B cell (primary cell): ENCODE data around the gene GSTP1. TPM values are rescaled to one million over a fixed set of nuclear protein-coding genes. Genes with fewer than 3 reads are reported as not detected.
A peak's percentile ranks its signal among the peaks of the same experiment; 100 is the strongest.
"Not testable (repeated sequence)": the region's sequence is repeated elsewhere in the genome, so short reads cannot be mapped to it uniquely, and the experiment has no call there.

Source experiments
- ATAC-seq: fragments of 200-7000 bp; cut with Tn5 transposase; one replicate; pipeline ENCODE4 v1.10.0; 2021; ENCODE audit warnings: low read depth, mild to moderate bottlenecking, moderate number of reproducible peaks, moderate library complexity
- CTCF ChIA-PET: fragments of 350-600 bp; sonication (Branson Sonifier 250); formaldehyde crosslinking; loops from one replicate; lab custom pipeline; 2021; ENCODE audit warnings: antibody characterized with exemption, inconsistent platforms; lab: Charles Lee
- POLR2A ChIA-PET: fragments of 350-600 bp; sonication (Branson Sonifier 250); formaldehyde crosslinking; loops from one replicate; lab custom pipeline; 2021; ENCODE audit warnings: antibody characterized with exemption; lab: Charles Lee
- DNase-seq: peaks from one replicate; pipeline ENCODE4 v3.0.0; 2013
- H2AFZ ChIP-seq: 2 replicates; pipeline ENCODE4 v1.6.1; 2012; ENCODE audit warnings: mild to moderate bottlenecking, low read depth, low read length; ENCODE audit not compliant: insufficient read depth, poor library complexity, severe bottlenecking
- H3K27ac ChIP-seq, 2 donors: 1 replicate in 1 of 2; 2 replicates in 1 of 2; pipeline ENCODE4 v1.5.1; 2012 to 2013; ENCODE audit warnings: low read length in 2 of 2, mild to moderate bottlenecking in 2 of 2, moderate library complexity in 1 of 2
- H3K27me3 ChIP-seq, 4 experiments: fragments of 200-600 bp in 1 of 4; sonication (generic) in 1 of 4; replicated peaks in 1 of 4; 1 replicate in 2 of 4; 2 replicates in 2 of 4; pipeline versions ENCODE4 v1.6.1 to v1.7.0; 2013 to 2016; ENCODE audit warnings: low read length in 3 of 4, mild to moderate bottlenecking in 2 of 4, mixed read lengths in 1 of 4, moderate library complexity in 1 of 4; ENCODE audit not compliant: insufficient read depth in 4 of 4, control insufficient read depth in 3 of 4; ENCODE audit errors: control extremely low read depth in 1 of 4
- H3K36me3 ChIP-seq, 2 experiments: replicated peaks in 1 of 2; 1 replicate in 1 of 2; 2 replicates in 1 of 2; pipeline versions ENCODE4 v1.6.1 to v1.7.1; 2013; ENCODE audit warnings: low read length in 1 of 2; ENCODE audit not compliant: insufficient read depth in 2 of 2, control insufficient read depth in 1 of 2; ENCODE audit errors: control extremely low read depth in 1 of 2, extremely low read depth in 1 of 2
- H3K4me1 ChIP-seq, 2 donors: fragments of 200-600 bp in 1 of 2; sonication (generic) in 1 of 2; 1 replicate in 1 of 2; 2 replicates in 1 of 2; pipeline versions ENCODE4 v1.5.1 to v1.6.1; 2013 to 2017; ENCODE audit warnings: low read length in 2 of 2; ENCODE audit not compliant: control insufficient read depth in 2 of 2, insufficient read depth in 2 of 2
- H3K4me2 ChIP-seq: replicated peaks from 2 replicates; pipeline ENCODE3; 2012; ENCODE audit warnings: mild to moderate bottlenecking, low read depth, low read length; ENCODE audit not compliant: poor library complexity, severe bottlenecking
- H3K4me3 ChIP-seq, 5 experiments: fragments of 200-600 bp in 1 of 5; sonication (generic) in 1 of 5; 1 replicate in 3 of 5; 2 replicates in 2 of 5; pipeline versions ENCODE4 v1.5.1 to v1.7.0; 2011 to 2016; ENCODE audit warnings: low read length in 4 of 5, mild to moderate bottlenecking in 4 of 5, low read depth in 2 of 5, control low read depth in 1 of 5, moderate library complexity in 1 of 5; ENCODE audit not compliant: insufficient read depth in 1 of 5; ENCODE audit errors: control extremely low read depth in 1 of 5, extremely low read depth in 1 of 5
- H3K79me2 ChIP-seq: fragments of 200-600 bp; sonication (generic); one replicate; pipeline ENCODE4 v1.6.0; 2016; ENCODE audit warnings: low read length; ENCODE audit not compliant: control insufficient read depth, insufficient read depth
- H3K9ac ChIP-seq: fragments of 200-600 bp; sonication (generic); 2 replicates; pipeline ENCODE4 v1.6.1; 2017; ENCODE audit warnings: mild to moderate bottlenecking, low read length, moderate library complexity
- H3K9me3 ChIP-seq, 3 donors: one replicate each; pipeline versions ENCODE4 v1.6.1 to v1.7.1; 2013; ENCODE audit warnings: low read length in 2 of 3; ENCODE audit not compliant: control insufficient read depth in 2 of 3, insufficient read depth in 1 of 3; ENCODE audit errors: control extremely low read depth in 1 of 3
- H4K20me1 ChIP-seq: 2 replicates; pipeline ENCODE4 v1.6.0; 2012; ENCODE audit warnings: mild to moderate bottlenecking, low read length; ENCODE audit not compliant: insufficient read depth, control insufficient read depth, poor library complexity, severe bottlenecking
- H3K27ac Mint-ChIP-seq: one replicate; pipeline ENCODE4 v1.8.0; 2021; ENCODE audit warnings: mixed read lengths
- H3K27me3 Mint-ChIP-seq: one replicate; pipeline ENCODE4 v1.8.0; 2021; ENCODE audit warnings: mixed read lengths
- H3K4me1 Mint-ChIP-seq: one replicate; pipeline ENCODE4 v1.8.0; 2021; ENCODE audit warnings: mixed read lengths
- H3K4me3 Mint-ChIP-seq: one replicate; pipeline ENCODE4 v1.8.0; 2021; ENCODE audit warnings: mixed read lengths
- H3K9me3 Mint-ChIP-seq: one replicate; pipeline ENCODE4 v1.8.0; 2022; ENCODE audit warnings: mixed read lengths; ENCODE audit not compliant: insufficient read depth
- CTCF ChIP-seq: fragments of 200-600 bp; IDR thresholded peaks from one replicate; pipeline ENCODE4 v1.8.0; 2022; ENCODE audit warnings: antibody characterized with exemption, mild to moderate bottlenecking
- EZH2 ChIP-seq: IDR thresholded peaks from 2 replicates; pipeline ENCODE4 v1.6.1; 2012; ENCODE audit warnings: borderline replicate concordance, low read depth, mild to moderate bottlenecking, moderate library complexity, low read length; ENCODE audit not compliant: insufficient read depth, poor library complexity, severe bottlenecking
- WGBS: methylation state at CpG from one replicate; pipeline ENCODE4 v1.1.5; 2013; ENCODE audit warnings: missing lambda C conversion rate; ENCODE audit not compliant: insufficient coverage; 5-methylcytosine and 5-hydroxymethylcytosine counted together
- intact Hi-C: fragments of 100-400 bp; cut with micrococcal nuclease; formaldehyde crosslinking; loops from one replicate; pipeline ENCODE4 v1.10.0; 2022
- polyA plus RNA-seq: library from polyadenylated mRNA; depleted of rRNA; stranded (reverse); fragments of >200 nt; gene quantifications from 2 replicates; pipeline ENCODE4 v1.2.3, GENCODE V29; 2012
- total RNA-seq, 2 donors: library from RNA; stranded (reverse); fragments of 120-200 nt in 1 of 2; gene quantifications; 1 replicate in 1 of 2; 2 replicates in 1 of 2; pipeline versions ENCODE4 v1.2.3 to v1.2.4, GENCODE V29; 2013 to 2022

Gene GSTP1
- total and polyA plus RNA-seq, 2 donors (not counting 1 experiment from before 2014, with no cell fraction given) = 200 to 313 TPM

GRCh38 chr11:67604119-67604518 lies 20.5 kb downstream of the GSTP1 start:
- POLR2A ChIA-PET, CTCF ChIA-PET: not testable (repeated sequence)

GRCh38 chr11:67604815-67605214 lies 21.2 kb downstream of the GSTP1 start:
- POLR2A ChIA-PET = interaction anchor here (1.1 kb wide), 1 partner anchor 22 kb away, joined by 4 read pairs; no protein-coding TSS in a partner anchor
- Mint-ChIP-seq H3K27me3 (peaks cover 21% of the 10 kb centered on the region), H3K4me1 (peaks cover 35% of the 10 kb centered on the region), H3K4me3 (peak overlapping the region; percentile 44), H3K9me3 (no peaks in the 10 kb centered on the region), H3K27ac (peak overlapping the region; percentile 46)
- CTCF ChIA-PET = no interaction called here
- no peak overlapping the region for H3K4me3 ChIP-seq
- ATAC-seq (no peak), DNase-seq (no peak)
- H3K4me2 ChIP-seq = no peak overlapping the region
- H3K36me3 ChIP-seq = peaks cover 0 to 17% of the 10 kb centered on the region in 2 experiments
- H3K27me3 ChIP-seq = peaks cover 0 to 23% (median 6%) of the 10 kb centered on the region in 4 experiments
- no peak overlapping the region for H3K27ac ChIP-seq
- no peaks in the 10 kb centered on the region for H4K20me1 ChIP-seq
- H3K9ac ChIP-seq = no peak overlapping the region
- intact Hi-C loops = no loop called here
- 96% methylated on average over 2 of the region's 2 CpGs for WGBS
- H3K4me1 ChIP-seq = peaks cover 28 to 35% of the 10 kb centered on the region in 2 donors
- no peaks in the 10 kb centered on the region for H3K9me3 ChIP-seq
- TF ChIP-seq CTCF = no peak
- no peak for TF ChIP-seq EZH2
- peaks cover 26% of the 10 kb centered on the region for H3K79me2 ChIP-seq
- H2AFZ ChIP-seq = no peak overlapping the region

More at GRCh38 chr11:67604119-67604518, 20.5 kb downstream of the GSTP1 start:
- intact Hi-C loops, DNase-seq, H3K4me2 ChIP-seq, H3K9me3 ChIP-seq, H3K4me3 Mint-ChIP-seq, H4K20me1 ChIP-seq, H3K9ac ChIP-seq, H3K27ac ChIP-seq, ATAC-seq, H2AFZ ChIP-seq, H3K9me3 Mint-ChIP-seq, H3K27ac Mint-ChIP-seq, H3K4me3 ChIP-seq: not testable (repeated sequence)
- Mint-ChIP-seq H3K4me1 (peaks cover 38% of the 10 kb centered on the region), H3K27me3 (peaks cover 21% of the 10 kb centered on the region)
- Histone ChIP-seq H3K4me1 (peaks cover 31 to 35% of the 10 kb centered on the region in 2 donors), H3K27me3 (peaks cover 0 to 23% (median 6%) of the 10 kb centered on the region in 4 experiments), H3K36me3 (peaks cover 0 to 11% of the 10 kb centered on the region in 2 experiments), H3K79me2 (peaks cover 22% of the 10 kb centered on the region)
- 69% methylated on average over 2 of the region's 4 CpGs for WGBS
